Astrocyte (in vitro differentiated cells and primary cell): ENCODE measurements around the gene PLCB4.

ENCODE experiments used
- EZH2 ChIP-seq: IDR thresholded peaks from 2 replicates; pipeline ENCODE4 v1.6.1; 2012; ENCODE audit warnings: mild to moderate bottlenecking, low read length, inconsistent platforms; ENCODE audit not compliant: insufficient read depth
- TF ChIP-seq, protein P1 (sequence below): IDR thresholded peaks from 2 replicates; pipeline ENCODE4 v1.5.1; 2011; ENCODE audit warnings: low read depth, mild to moderate bottlenecking, inconsistent platforms, low read length, moderate library complexity; ENCODE audit not compliant: insufficient read depth

DNA sequence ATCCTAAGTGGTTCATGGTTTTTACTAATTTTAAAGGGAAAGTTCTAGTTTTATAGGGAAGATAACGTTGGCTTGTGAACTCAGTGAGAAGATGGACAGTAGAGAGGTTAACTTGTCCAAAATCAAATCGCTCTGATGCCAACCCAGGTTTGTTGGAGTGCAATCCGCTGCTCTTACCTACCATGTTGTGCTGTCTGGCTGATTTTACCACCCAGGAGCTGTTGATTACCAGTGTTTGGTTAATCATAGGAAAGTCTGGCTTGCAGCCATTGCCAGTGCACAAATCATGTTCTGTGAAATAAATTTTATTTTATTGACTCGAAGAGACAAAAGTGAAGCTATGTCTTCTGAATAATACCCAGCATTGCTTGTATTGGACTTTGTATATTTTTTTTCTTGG is 92.4 kb downstream of the PLCB4 start:
- TF ChIP-seq, protein P1, sequence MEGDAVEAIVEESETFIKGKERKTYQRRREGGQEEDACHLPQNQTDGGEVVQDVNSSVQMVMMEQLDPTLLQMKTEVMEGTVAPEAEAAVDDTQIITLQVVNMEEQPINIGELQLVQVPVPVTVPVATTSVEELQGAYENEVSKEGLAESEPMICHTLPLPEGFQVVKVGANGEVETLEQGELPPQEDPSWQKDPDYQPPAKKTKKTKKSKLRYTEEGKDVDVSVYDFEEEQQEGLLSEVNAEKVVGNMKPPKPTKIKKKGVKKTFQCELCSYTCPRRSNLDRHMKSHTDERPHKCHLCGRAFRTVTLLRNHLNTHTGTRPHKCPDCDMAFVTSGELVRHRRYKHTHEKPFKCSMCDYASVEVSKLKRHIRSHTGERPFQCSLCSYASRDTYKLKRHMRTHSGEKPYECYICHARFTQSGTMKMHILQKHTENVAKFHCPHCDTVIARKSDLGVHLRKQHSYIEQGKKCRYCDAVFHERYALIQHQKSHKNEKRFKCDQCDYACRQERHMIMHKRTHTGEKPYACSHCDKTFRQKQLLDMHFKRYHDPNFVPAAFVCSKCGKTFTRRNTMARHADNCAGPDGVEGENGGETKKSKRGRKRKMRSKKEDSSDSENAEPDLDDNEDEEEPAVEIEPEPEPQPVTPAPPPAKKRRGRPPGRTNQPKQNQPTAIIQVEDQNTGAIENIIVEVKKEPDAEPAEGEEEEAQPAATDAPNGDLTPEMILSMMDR = no peak
- no peak for TF ChIP-seq EZH2
